ENCODE measurements around the gene RFC5. TPM values are rescaled to one million over a fixed set of nuclear protein-coding genes. Genes with fewer than 3 reads are reported as not detected.

The RFC5 gene
- total RNA-seq, 1 donor from 2014 or later: 52.6 TPM

GRCh38 chr12:117980616-117981015 is 35.9 kb upstream of the RFC5 start:
- TF ChIP-seq CTCF (conservative IDR thresholded peaks at IDR 0.05): no peak
- Mint-ChIP-seq H3K36me3 (ENCODE audit: low read depth) (no peaks in the 10 kb centered on the region), H3K4me1 (no peaks in the 10 kb centered on the region), H3K27me3 (ENCODE audit: low read depth) (peaks cover 15% of the 10 kb centered on the region), H3K4me3 (no peak overlapping the region), H3K27ac (ENCODE audit: unreplicated experiment) (no peak overlapping the region), H3K9me3 (no peaks in the 10 kb centered on the region)
- DNase-seq (ENCODE audit: low read depth, low spot score): no peak

- no peak overlapping the region for H3K27ac Mint-ChIP-seq (ENCODE audit: unreplicated experiment)
- DNase-seq (ENCODE audit: low read depth, low spot score): no peak
- H3K4me3 Mint-ChIP-seq: no peak overlapping the region
- H3K36me3 Mint-ChIP-seq (ENCODE audit: low read depth): no peaks in the 10 kb centered on the region
- no peak for TF ChIP-seq CTCF (conservative IDR thresholded peaks at IDR 0.05)
- H3K27me3 Mint-ChIP-seq (ENCODE audit: low read depth): peaks cover 12% of the 10 kb centered on the region
- H3K4me1 Mint-ChIP-seq: no peaks in the 10 kb centered on the region
- H3K9me3 Mint-ChIP-seq: no peaks in the 10 kb centered on the region
Observed at GRCh38 chr12:117981267-117981666, 35.2 kb upstream of the RFC5 start.

- Mint-ChIP-seq H3K9me3 (no peaks in the 10 kb centered on the region), H3K27me3 (ENCODE audit: low read depth) (no peaks in the 10 kb centered on the region), H3K4me3 (no peak overlapping the region), H3K27ac (ENCODE audit: unreplicated experiment) (no peak overlapping the region), H3K36me3 (ENCODE audit: low read depth) (no peaks in the 10 kb centered on the region), H3K4me1 (peaks cover 9% of the 10 kb centered on the region)
- DNase-seq (ENCODE audit: low read depth, low spot score): no peak
- TF ChIP-seq CTCF (conservative IDR thresholded peaks at IDR 0.05): no peak
Observed at GRCh38 chr12:117985182-117985581, 31.3 kb upstream of the RFC5 start.

- no peak for TF ChIP-seq CTCF (conservative IDR thresholded peaks at IDR 0.05)
- Mint-ChIP-seq H3K9me3 (no peaks in the 10 kb centered on the region), H3K36me3 (ENCODE audit: low read depth) (no peaks in the 10 kb centered on the region), H3K27ac (ENCODE audit: unreplicated experiment) (no peak overlapping the region), H3K27me3 (ENCODE audit: low read depth) (no peaks in the 10 kb centered on the region), H3K4me3 (no peak overlapping the region), H3K4me1 (peaks cover 9% of the 10 kb centered on the region)
- no peak for DNase-seq (ENCODE audit: low read depth, low spot score)
Observed at GRCh38 chr12:117986705-117987469, 29.6 kb upstream of the RFC5 start.

- H3K27me3 Mint-ChIP-seq (ENCODE audit: low read depth): no peaks in the 10 kb centered on the region
- no peak overlapping the region for H3K27ac Mint-ChIP-seq (ENCODE audit: unreplicated experiment)
- H3K9me3 Mint-ChIP-seq: peaks cover 4% of the 10 kb centered on the region
- no peak for TF ChIP-seq CTCF (conservative IDR thresholded peaks at IDR 0.05)
- no peaks in the 10 kb centered on the region for H3K36me3 Mint-ChIP-seq (ENCODE audit: low read depth)
- peaks cover 10% of the 10 kb centered on the region for H3K4me1 Mint-ChIP-seq
- peak overlapping the region; percentile 0 for H3K4me3 Mint-ChIP-seq
- DNase-seq (ENCODE audit: low read depth, low spot score): no peak
Observed at GRCh38 chr12:117994551-117995438, 21.7 kb upstream of the RFC5 start.

Data from neural crest cell (in vitro differentiated cells).